Kidney (tissue), 14 donors: ENCODE data around the gene CUL4A. TPM values are rescaled to one million over a fixed set of nuclear protein-coding genes. Genes with fewer than 3 reads are reported as not detected.

ENCODE experiments used
- DNase-seq, 5 donors: peaks; one replicate each; pipeline ENCODE4 v3.0.0-alpha.2; 2013 to 2020
- FAIRE-seq: peaks from 2 replicates; lab custom pipeline; 2012; peaks lifted over from hg19 to GRCh38; lab: Jason Lieb, UNC
- H3K27ac ChIP-seq, 2 donors: one replicate each; pipeline ENCODE4 v1.7.0; 2013; ENCODE audit warnings: low read depth in 2 of 2, low read length in 2 of 2, inconsistent platforms in 1 of 2
- H3K27me3 ChIP-seq: one replicate; pipeline ENCODE4 v1.7.1; 2013; ENCODE audit warnings: low read length, inconsistent platforms; ENCODE audit not compliant: control insufficient read depth, insufficient read depth
- H3K36me3 ChIP-seq, 3 donors: one replicate each; pipeline versions ENCODE4 v1.7.0 to v1.7.1; 2013; ENCODE audit warnings: low read length in 3 of 3, control low read depth in 1 of 3, inconsistent platforms in 1 of 3; ENCODE audit not compliant: insufficient read depth in 3 of 3, control insufficient read depth in 2 of 3
- H3K4me1 ChIP-seq, 3 donors: one replicate each; pipeline versions ENCODE4 v1.7.0 to v1.7.1; 2013; ENCODE audit warnings: low read length in 3 of 3, inconsistent platforms in 1 of 3, low read depth in 1 of 3; ENCODE audit not compliant: control insufficient read depth in 2 of 3, insufficient read depth in 2 of 3
- H3K4me3 ChIP-seq, 3 donors: one replicate each; pipeline versions ENCODE4 v1.7.0 to v1.8.1; 2013; ENCODE audit warnings: low read length in 3 of 3, control low read depth in 1 of 3, inconsistent platforms in 1 of 3
- H3K9ac ChIP-seq, 3 donors: one replicate each; pipeline versions ENCODE4 v1.7.0 to v1.7.1; 2013; ENCODE audit warnings: low read length in 3 of 3, control low read depth in 1 of 3, inconsistent platforms in 1 of 3
- H3K9me3 ChIP-seq, 3 donors: one replicate each; pipeline versions ENCODE4 v1.7.0 to v1.7.1; 2013; ENCODE audit warnings: low read length in 3 of 3, control low read depth in 1 of 3, inconsistent platforms in 1 of 3; ENCODE audit not compliant: control insufficient read depth in 2 of 3, insufficient read depth in 1 of 3
- CTCF ChIP-seq: IDR thresholded peaks from 3 replicates; pipeline ENCODE4 v1.5.1; 2012; ENCODE audit warnings: mild to moderate bottlenecking, moderate library complexity, borderline replicate concordance; ENCODE audit not compliant: insufficient read depth; ENCODE audit errors: extremely low read depth
- intact Hi-C: fragments of 100-400 bp; cut with DNase I; formaldehyde crosslinking; loops from one replicate; pipeline ENCODE4 v1.11.1; 2022
- polyA plus RNA-seq: library from polyadenylated mRNA; stranded (reverse); fragments of 350-450 nt; fragmentation: Illumina TruSeq; extraction: RNeasy Lipid Tissue Mini Kit (QIAGEN cat#74804); gene quantifications from one replicate; pipeline ENCODE4 v1.2.3, GENCODE V29; 2014; ENCODE audit warnings: low read depth, low replicate concordance; ENCODE audit not compliant: insufficient read depth
- total RNA-seq: library from RNA; stranded (reverse); fragmentation: NEBNext Ultra II Directional; extraction: Animal tissue kit (Norgen Biotek cat#: 25700); gene quantifications from one replicate; pipeline ENCODE4 v1.2.1, GENCODE V29; 2021
- donor health status: control.
- donor health status: control.
- donor health status: control.
- donor health status: control.
- donor health status: control.
- donor health status: DM: yes; HTN: yes; CAD: no.
- donor health status: Normal renal cell carcinoma (clear cell type).

Gene CUL4A
- total and polyA plus RNA-seq, 2 donors from 2014 or later, result 26.5 to 62.5 TPM

- Histone ChIP-seq H3K4me3 (no peak overlapping the region), H3K9me3 (no peaks in the 10 kb centered on the region), H3K9ac (no peak overlapping the region), H3K36me3 (peaks cover 4 to 36% (median 31%) of the 10 kb centered on the region in 3 donors), H3K27me3 (no peaks in the 10 kb centered on the region), H3K27ac (no peak overlapping the region), H3K4me1 (peaks cover 0 to 3% (median 0%) of the 10 kb centered on the region in 3 donors)
- no peak for TF ChIP-seq CTCF
- intact Hi-C loops, result no loop called here
- FAIRE-seq (no peak), DNase-seq (no peak)
Measured at GRCh38 chr13:113231306-113232207, 22.1 kb downstream of the CUL4A start.

GRCh38 chr13:113232208-113233003 is 23.0 kb downstream of the CUL4A start:
- Histone ChIP-seq H3K9ac (no peak overlapping the region), H3K27ac (no peak overlapping the region), H3K27me3 (no peaks in the 10 kb centered on the region), H3K4me3 (no peak overlapping the region), H3K36me3 (peaks cover 4 to 38% (median 31%) of the 10 kb centered on the region in 3 donors), H3K4me1 (peaks cover 0 to 3% (median 0%) of the 10 kb centered on the region in 3 donors), H3K9me3 (no peaks in the 10 kb centered on the region)
- DNase-seq (no peak), FAIRE-seq (no peak)
- no peak for TF ChIP-seq CTCF
- intact Hi-C loops, result no loop called here

DNA sequence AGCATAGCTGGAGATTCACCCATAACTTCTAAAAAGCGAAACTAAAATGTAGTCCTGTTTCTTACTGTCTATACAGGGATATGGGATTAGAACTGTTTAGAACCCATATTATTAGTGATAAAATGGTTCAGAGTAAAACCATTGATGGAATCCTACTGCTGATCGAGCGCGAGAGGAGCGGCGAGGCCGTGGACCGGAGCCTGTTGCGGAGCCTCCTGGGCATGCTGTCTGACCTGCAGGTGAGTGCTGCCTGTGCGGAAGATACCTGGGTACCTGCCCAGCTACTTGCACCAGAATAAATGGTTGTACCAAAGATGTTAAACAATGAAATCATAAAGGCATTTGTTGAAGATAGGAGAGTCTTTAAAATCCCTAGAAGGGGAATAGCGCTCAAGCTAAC is 23.7 kb downstream of the CUL4A start:
- Histone ChIP-seq H3K4me3 (no peak overlapping the region), H3K9me3 (no peaks in the 10 kb centered on the region), H3K9ac (no peak overlapping the region), H3K27ac (no peak overlapping the region), H3K27me3 (no peaks in the 10 kb centered on the region), H3K4me1 (peaks cover 0 to 3% (median 0%) of the 10 kb centered on the region in 3 donors), H3K36me3 (peaks cover 4 to 38% (median 28%) of the 10 kb centered on the region in 3 donors)
- no peak for DNase-seq
- no peak for FAIRE-seq
- intact Hi-C loops, result no loop called here
- TF ChIP-seq CTCF, result no peak
